SIG-M5 treated with dmso at 0.1 percent for 504 hours (cell line): ENCODE results near the gene CNST.
"Not testable (repeated sequence)": the region's sequence is repeated elsewhere in the genome, so short reads cannot be mapped to it uniquely, and the experiment has no call there.

ENCODE experiments used
- DNase-seq: peaks from one replicate; lab custom pipeline; 2025; ENCODE audit not compliant: unreplicated experiment; lab: John Stamatoyannopoulos, UW

Gene CNST

DNA sequence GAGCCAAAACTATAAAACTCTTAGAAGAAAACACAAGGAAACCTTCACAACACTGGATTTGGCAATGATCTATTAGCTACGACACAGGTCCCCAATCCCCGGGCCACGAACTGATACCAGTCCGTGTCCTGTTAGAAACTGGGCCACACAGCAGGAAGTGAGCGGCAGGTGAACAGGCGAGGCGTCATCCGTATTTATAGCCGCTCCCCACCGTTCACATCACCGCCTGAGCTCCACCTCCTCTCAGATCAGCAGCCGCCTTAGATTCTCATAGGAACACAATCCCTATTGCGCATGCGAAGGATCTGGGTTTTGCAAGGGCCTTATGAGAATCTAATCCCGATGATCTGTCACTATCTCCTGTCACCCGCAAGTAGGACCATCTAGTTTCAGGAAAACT, 12.1 kb upstream of the CNST start:
- DNase-seq: no peak

GRCh38 chr1:246558041-246558440, 8.2 kb upstream of the CNST start:
- DNase-seq: no peak

- no peak for DNase-seq
Observed at GRCh38 chr1:246559310-246559709, 6.9 kb upstream of the CNST start.

DNA sequence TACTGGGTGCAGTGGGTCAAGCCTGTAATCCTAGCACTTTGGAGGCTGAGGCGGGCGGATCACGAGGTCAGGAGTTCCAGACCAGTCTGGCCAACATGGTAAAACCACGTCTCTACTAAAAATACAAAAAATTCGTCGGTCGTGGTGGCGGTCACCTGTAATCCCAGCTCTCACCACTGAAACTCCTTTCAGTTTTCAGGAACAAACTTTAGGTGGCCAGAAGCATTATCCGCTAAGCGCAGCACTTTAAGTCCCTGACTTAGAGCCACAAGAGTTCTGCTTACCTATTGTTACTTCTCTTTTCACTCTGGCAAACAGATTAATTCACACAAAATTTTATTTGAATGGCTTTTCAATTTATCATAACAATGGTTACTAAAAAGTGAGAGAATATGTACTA, 5.4 kb upstream of the CNST start:
- DNase-seq: not testable (repeated sequence)

DNA sequence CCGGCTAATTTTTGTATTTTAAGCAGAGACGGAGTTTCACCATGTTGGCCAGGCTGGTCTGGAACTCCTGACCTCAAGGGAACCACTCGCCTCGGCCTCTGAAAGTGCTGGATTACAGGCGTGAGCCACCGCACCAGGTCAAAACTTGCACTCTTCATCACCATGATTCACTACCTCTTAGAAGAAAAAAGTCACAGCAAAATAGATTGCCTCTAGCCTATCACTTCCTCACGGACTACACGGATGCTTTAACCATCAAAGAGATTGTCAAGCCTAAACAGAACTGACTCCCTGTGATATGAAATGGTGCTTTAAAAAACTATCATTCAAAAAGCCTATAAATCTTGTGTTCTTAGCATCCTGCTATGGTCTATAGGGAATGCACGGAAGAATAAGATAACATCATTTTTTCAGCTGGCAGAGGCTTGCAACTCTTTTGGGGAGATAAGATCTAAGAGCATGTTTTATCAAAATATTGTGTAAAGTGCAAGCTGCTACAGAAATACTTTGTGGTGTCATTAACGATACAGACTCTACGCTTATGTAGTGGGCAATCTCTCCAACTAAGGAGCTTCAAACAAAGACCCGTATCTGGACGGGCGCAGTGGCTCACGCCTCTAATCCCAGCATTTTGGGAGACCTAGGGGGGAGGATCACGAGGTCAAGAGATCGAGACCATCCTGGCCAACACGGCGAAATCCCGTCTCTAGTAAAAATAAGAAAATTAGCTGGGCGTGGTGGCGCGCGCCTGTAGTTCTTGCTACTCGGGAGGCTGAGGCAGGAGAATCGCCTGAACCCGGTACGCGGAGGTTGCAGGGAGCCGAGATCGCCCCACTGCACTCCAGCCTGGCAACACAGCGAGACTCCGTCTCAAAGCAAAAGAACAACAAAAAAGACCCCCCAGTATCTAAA, 1.2 kb upstream of the CNST start:
- peak; percentile 55 for DNase-seq

DNA sequence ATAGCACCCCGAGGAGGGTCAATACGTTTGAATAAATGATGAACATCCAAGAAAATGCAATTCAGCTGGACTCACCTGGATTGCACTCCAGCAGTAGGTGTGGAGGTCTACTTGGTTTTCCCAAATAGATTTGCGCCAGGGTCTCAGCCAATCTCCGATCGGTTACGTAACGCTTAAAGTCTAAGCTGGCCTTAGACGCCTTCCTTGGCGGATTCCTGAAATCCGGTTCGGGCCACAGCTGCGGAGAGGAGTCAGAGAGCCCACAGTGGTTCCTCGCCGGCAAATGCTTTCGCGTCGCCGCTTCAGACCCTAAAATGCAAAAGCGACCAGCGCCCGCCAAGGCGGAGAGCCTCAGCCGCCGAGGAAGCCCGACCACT, 517 bp upstream of the CNST start:
- DNase-seq: peak; percentile 60

GRCh38 chr1:246566813-246567645, 773 bp downstream of the CNST start:
- peak; percentile 74 for DNase-seq

- no peak for DNase-seq
Observed at GRCh38 chr1:246567646-246568235, 1.5 kb downstream of the CNST start.

DNA sequence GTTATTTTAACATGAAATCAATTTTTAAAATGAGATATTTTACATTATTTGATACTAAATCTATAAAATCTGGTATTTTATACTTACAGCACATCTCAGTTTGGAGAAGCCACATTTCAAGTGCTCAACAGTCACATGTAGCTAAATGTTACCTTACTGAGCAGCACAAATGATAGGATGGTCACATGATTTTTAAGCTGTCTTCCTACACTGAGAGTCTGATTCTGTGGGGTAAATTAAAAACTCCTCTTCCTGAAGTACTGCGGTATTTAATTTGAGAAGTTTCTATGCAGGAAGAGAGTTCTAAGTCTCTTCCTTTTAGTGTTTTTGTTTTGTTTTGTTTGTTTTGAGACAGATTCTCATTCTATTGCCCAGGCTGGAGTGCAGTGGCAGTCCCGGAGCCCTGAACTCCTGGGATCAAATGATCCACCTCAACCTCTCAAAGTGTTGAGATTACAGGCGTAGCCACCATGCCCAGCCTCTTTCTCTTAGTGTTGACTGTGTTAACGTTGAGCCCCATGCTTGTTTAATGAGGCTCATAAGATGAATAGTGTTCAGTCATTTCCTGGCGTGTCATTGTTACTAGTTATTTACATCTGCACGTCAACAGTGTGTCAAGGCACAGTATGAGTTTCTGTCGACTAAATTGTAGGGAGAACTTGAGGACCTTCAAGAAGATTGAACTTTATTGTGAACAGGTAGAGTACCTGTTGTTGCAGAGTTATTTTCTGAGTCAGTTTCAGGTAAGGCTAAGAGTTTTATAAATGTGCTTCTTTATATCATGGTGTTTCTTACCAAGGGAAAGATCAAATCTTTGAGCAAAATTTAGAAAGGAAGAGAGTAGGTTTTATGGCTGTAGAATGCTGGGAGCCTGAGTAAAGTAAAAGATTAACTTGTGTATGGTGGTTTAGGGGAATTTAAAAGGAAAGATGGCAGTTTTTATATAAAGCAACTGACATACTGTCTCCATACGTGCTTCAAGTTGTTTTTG, 3.3 kb downstream of the CNST start:
- DNase-seq: no peak

- peak; percentile 77 for DNase-seq
Observed at GRCh38 chr1:246571309-246571708, 5.1 kb downstream of the CNST start.

DNA sequence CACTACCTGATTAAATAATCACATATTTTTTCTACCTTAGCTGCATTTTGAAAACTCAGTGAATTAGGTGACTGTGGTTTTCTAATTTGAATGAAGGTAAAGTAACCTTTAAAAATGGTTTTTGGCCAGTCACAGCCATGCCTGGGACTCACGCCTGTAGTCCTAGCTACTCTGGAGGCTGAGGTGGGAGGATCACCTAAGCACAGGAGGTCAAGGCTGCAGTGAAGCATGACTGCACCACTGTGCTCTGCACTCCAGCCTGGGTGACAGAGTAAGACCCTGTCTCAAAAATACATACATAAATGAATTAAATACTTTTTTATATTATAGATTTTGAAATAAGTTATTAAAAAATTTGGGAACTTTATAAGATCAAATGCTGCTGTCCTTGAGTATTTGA, 5.7 kb downstream of the CNST start:
- no peak for DNase-seq

DNA sequence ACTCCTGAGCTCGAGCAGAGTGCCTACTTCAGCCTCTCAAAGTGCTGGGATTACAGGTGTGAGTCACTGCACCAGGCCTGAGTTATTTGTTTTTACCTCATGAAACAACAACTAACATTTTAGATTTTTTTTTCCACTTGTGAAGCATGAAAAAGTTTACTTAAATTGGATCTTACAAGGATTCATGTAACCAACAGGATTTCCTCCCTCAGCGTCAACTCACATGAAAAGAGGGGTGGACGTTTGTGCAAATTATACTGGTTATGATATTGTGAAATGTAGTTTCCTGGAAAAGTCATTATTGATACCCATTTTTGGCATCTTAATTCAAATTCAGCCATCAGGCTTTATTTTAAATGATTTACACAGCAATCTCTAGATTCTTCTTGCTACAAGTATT, 6.5 kb downstream of the CNST start:
- DNase-seq: peak; percentile 41

DNA sequence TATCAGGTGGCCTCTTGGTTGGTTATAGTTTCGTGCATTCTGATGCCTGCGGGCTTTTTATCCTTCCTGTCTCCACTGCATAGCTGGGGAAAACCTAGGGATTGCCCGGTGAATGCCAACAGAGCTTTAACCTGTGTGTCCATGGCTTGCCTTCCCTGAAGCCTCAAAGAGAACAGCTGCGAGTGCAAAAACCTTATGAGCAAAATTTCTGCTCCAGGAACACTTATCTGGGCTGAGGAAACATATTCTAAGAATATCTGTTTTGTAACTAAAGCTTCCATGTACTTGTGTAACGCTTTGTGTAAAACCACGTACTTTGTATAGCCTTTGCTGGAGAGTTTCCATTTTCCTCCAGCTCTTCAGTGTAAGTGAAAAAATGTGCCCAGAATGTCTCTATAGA, 7.2 kb downstream of the CNST start:
- peak; percentile 90 for DNase-seq

DNA sequence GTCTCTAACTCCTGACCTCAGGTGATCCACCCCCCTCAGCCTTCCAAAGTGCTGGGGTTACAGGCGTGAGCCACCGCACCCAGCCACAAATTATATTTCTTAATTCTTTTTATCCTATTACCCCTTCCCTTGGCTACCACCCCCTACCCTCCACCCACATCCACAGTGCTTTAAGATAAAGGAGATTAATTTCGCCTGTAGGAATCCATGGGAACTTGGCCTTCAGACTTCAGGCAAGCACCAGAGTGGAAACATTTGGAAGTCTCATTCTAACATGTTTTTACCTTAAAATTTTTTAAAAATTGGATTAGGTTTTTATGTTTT, 10.4 kb downstream of the CNST start:
- no peak for DNase-seq

DNA sequence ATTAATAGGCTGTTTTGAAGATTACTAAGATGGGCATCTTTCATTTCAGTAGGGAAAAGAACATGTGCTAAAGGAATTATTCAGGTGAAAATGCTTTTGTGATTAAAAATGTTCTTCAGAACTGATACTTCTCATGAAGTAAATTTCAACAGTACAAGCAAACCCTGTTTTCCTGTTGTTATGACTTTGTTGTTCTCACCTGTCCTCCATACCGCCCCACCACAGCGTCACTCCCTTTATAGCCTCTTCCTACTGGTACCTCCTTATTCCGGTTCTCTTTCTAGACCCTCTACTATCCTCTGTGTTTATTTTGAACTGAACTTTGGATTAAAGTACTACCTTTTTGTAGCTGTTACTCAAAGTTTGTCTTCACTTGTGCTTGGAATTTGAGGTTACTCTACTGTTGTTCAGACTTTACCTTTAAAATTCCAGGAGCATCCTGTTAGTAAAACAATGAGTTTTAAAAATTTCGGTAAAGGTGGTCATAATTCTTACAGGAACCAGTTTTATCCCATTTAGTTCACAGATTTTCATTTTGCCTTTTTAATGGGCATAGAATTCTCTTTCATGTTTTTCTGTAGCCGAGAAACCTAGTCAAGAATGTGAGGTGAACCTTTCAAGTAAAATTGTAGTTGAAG, 10.9 kb downstream of the CNST start:
- no peak for DNase-seq

GRCh38 chr1:246577720-246578106, 11.5 kb downstream of the CNST start:
- no peak for DNase-seq

GRCh38 chr1:246579818-246580217, 13.6 kb downstream of the CNST start:
- DNase-seq: peak; percentile 86

GRCh38 chr1:246580497-246581370, 14.5 kb downstream of the CNST start:
- DNase-seq: no peak
